Upper lobe of left lung (tissue), 6 donors: Measurements from ENCODE around the gene AMIGO2. TPM values are rescaled to one million over a fixed set of nuclear protein-coding genes. Genes with fewer than 3 reads are reported as not detected.

Experiments
- ATAC-seq, 2 donors: fragments of 200-7000 bp; cut with Tn5 transposase; one replicate each; pipeline ENCODE4 v1.9.1; 2022; ENCODE audit warnings: mild to moderate bottlenecking in 2 of 2, moderate library complexity in 2 of 2; ENCODE audit not compliant: low FRiP score in 2 of 2
- DNase-seq, 2 donors: peaks; one replicate each; pipeline ENCODE4 v3.0.0-alpha.2; 2019 to 2020
- H3K27ac ChIP-seq, 4 donors: fragments of 200-600 bp; sonication (generic); one replicate each; pipeline ENCODE4 v1.5.1; 2016 to 2019
- H3K27me3 ChIP-seq, 4 donors: fragments of 200-600 bp; sonication (generic); one replicate each; pipeline ENCODE4 v1.5.1; 2017 to 2019
- H3K36me3 ChIP-seq, 4 donors: fragments of 200-600 bp; sonication (generic); one replicate each; pipeline ENCODE4 v1.5.1; 2016 to 2019
- H3K4me1 ChIP-seq, 4 donors: fragments of 200-600 bp; sonication (generic); one replicate each; pipeline ENCODE4 v1.5.1; 2018 to 2019
- H3K4me3 ChIP-seq, 4 donors: fragments of 200-600 bp; sonication (generic); one replicate each; pipeline ENCODE4 v1.5.1; 2017 to 2019; ENCODE audit warnings: mild to moderate bottlenecking in 2 of 4, moderate library complexity in 1 of 4
- H3K9me3 ChIP-seq, 4 donors: fragments of 200-600 bp; sonication (generic); one replicate each; pipeline ENCODE4 v1.5.1; 2018 to 2019
- EP300 ChIP-seq, 4 donors: sonication (generic); formaldehyde crosslinking; IDR thresholded peaks; one replicate each; pipeline ENCODE4 v1.5.1; 2017; ENCODE audit warnings: antibody characterized with exemption in 4 of 4, control low read depth in 2 of 4
- POLR2A ChIP-seq, 4 donors: fragments of 450-650 bp; IDR thresholded peaks; one replicate each; pipeline ENCODE4 v1.5.1; 2016 to 2017; ENCODE audit warnings: antibody characterized with exemption in 4 of 4, mild to moderate bottlenecking in 2 of 4
- POLR2AphosphoS5 ChIP-seq, 2 donors: sonication (generic); formaldehyde crosslinking; IDR thresholded peaks; one replicate each; pipeline ENCODE4 v1.5.1; 2017; ENCODE audit warnings: antibody characterized with exemption in 2 of 2
- WGBS, 2 donors: methylation state at CpG; one replicate each; pipeline ENCODE4 v1.1.5; 2017 to 2018; 5-methylcytosine and 5-hydroxymethylcytosine counted together
- total RNA-seq, 6 donors: library from RNA; depleted of rRNA in 4 of 6; stranded (reverse); fragments of >200 nt in 4 of 6; gene quantifications; one replicate each; pipeline versions ENCODE4 v1.1.0 to v1.2.1, GENCODE V29; 2016 to 2021
- TF ChIP-seq, protein P1 (sequence below), 6 experiments: fragments of 450-650 bp in 4 of 6; fragments of 200-600 bp in 2 of 6; sonication (generic) in 2 of 6; IDR thresholded peaks; one replicate each; pipeline ENCODE4 v1.5.1; 2016 to 2019; ENCODE audit warnings: antibody characterized with exemption in 6 of 6
- donor health status: DM: no; HTN: no; CAD: no; lungs with moderate emphysema.
- donor health status: DM: no; HTN: yes; CAD: no; lungs with severe emphysema.

The AMIGO2 gene
- total RNA-seq, 6 donors from 2014 or later, result 16.8 to 27.0 (median 22.2) TPM

DNA sequence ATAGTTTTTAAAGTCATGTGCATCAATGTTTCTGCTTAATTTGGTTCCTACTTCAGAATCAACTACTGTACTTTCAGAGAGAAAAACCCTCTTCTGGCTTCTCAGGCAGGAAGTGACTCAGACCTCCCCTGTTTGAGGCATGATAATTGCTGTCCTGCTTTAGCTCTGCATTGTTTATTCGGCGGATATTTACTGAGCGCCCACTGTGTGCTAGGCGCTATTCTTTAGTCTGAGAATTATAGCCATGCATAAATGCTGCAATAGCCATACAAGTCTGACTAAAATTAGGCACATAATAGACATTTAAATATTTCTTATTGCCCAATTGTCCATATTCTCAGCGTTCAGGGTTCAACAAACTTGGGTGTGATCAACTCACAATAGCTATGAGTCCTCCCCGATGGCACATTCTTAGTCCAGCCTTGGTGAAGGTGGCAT, 6.1 kb upstream of the AMIGO2 start:
- 33 to 55% methylated on average over 6 of the region's 6 CpGs for WGBS, 2 donors
- H3K4me1 ChIP-seq, result peaks cover 20 to 61% (median 41%) of the 10 kb centered on the region in 4 donors

DNA sequence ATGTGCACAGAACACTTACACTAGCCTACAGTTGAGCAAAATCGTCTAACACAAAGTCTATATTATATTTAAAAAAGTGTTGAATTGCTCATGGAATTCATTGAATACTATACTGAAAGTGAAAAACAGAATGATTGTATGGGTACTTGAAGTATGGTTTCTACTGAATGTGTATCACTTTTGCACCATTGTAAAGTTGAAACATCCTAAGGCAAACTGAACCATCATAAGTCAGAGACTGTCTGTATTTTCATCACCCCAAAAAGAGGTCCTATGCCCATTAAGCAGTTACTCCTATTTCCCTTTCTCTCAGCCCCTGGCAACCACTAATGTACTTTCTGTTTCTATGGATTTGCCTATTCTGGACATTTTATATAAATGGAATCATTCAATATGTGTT, 4.4 kb upstream of the AMIGO2 start:
- H3K27ac ChIP-seq, result peak overlapping the region in 1 of 4 donors; percentile 44
- TF ChIP-seq POLR2A (IDR thresholded peaks at IDR 0.05) (no peak), POLR2AphosphoS5 (IDR thresholded peaks at IDR 0.05) (no peak), EP300 (IDR thresholded peaks at IDR 0.05) (no peak)
- TF ChIP-seq, protein P1, sequence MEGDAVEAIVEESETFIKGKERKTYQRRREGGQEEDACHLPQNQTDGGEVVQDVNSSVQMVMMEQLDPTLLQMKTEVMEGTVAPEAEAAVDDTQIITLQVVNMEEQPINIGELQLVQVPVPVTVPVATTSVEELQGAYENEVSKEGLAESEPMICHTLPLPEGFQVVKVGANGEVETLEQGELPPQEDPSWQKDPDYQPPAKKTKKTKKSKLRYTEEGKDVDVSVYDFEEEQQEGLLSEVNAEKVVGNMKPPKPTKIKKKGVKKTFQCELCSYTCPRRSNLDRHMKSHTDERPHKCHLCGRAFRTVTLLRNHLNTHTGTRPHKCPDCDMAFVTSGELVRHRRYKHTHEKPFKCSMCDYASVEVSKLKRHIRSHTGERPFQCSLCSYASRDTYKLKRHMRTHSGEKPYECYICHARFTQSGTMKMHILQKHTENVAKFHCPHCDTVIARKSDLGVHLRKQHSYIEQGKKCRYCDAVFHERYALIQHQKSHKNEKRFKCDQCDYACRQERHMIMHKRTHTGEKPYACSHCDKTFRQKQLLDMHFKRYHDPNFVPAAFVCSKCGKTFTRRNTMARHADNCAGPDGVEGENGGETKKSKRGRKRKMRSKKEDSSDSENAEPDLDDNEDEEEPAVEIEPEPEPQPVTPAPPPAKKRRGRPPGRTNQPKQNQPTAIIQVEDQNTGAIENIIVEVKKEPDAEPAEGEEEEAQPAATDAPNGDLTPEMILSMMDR (IDR thresholded peaks at IDR 0.05), result no peak
- no peak overlapping the region for H3K4me3 ChIP-seq
- DNase-seq, result no peak
- H3K27me3 ChIP-seq, result no peaks in the 10 kb centered on the region
- 86 to 90% methylated on average over 1 of the region's 1 CpG for WGBS, 2 donors
- ATAC-seq, result no peak
- H3K9me3 ChIP-seq, result no peaks in the 10 kb centered on the region
- H3K36me3 ChIP-seq, result no peaks in the 10 kb centered on the region
- peaks cover 21 to 61% (median 42%) of the 10 kb centered on the region in 4 donors for H3K4me1 ChIP-seq

More for the DNA sequence above, 6.1 kb upstream of the AMIGO2 start:
- TF ChIP-seq, protein P1 (IDR thresholded peaks at IDR 0.05), result no peak
- peak in 1 of 2 donors; percentile 54 for TF ChIP-seq POLR2AphosphoS5 (IDR thresholded peaks at IDR 0.05)
- no peak for TF ChIP-seq EP300 (IDR thresholded peaks at IDR 0.05)
- peak in 1 of 4 donors; percentile 24 for TF ChIP-seq POLR2A (IDR thresholded peaks at IDR 0.05)
- DNase-seq, result peak in 1 of 2 donors; percentile 35
- peak in 1 of 2 donors; percentile 50 for ATAC-seq
- peak overlapping the region in 2 of 4 donors; percentile 4 to 63 for H3K27ac ChIP-seq
- no peaks in the 10 kb centered on the region for H3K36me3 ChIP-seq
- no peaks in the 10 kb centered on the region for H3K9me3 ChIP-seq
- no peaks in the 10 kb centered on the region for H3K27me3 ChIP-seq
- H3K4me3 ChIP-seq, result no peak overlapping the region

DNA sequence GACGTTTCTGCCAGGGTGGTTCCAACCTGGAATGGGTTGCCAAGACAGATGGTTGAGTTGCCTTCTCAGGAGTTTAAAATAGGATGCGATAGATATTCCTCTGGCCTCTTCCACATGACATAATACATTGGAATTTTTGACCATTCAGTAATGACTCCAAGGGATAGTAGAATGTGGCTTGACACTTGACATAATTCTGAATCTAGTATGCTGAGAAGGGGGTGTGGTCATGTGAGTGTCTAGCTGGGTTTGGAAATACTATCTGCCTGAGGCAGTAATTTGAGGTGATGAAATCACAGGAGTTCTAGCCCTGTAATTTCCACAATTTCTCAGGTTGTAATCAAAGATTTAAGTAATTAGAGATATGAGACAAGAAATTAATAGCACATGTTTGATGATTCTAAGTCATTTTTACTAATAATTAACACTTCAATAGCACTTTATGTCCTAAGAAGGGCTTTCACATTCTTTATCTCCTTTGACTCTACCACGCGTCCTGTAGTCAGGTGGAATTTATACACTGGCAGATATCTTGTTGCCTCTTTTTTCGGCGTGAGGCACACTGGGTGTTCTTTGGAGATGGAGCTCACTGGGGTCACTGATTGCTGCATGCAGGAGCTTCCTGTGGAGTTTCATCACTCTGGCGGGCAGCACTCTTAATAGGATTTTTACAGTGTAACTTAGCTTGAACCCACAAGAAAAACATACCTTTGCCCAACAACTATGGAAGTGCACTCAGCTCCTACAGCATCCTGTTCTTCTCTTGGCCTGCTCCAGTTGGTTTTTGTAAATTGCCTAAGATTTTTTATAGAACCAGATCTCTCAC, 3.2 kb upstream of the AMIGO2 start:
- peak overlapping the region in 2 of 4 donors; percentile 95 to 96 for H3K27ac ChIP-seq
- ATAC-seq, result peak in 1 of 2 donors; percentile 50

DNA sequence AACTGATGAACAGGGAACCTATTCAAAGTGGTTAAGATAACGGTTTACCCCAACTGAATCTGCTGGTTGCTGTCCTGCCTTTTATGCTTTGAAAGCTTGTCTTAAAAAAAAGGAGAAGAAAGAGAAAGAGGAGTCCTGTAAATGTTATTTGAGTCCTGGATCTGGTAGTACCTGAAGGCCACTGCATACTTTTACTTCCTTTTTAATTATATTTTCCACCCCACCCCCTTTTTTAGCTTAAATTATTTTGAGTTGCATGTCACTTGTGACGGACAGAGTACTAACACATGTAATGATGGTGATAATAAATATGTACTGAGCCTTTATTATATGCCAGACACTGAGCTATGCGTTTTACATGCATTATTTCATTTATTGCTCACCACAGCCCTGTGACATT, 2.5 kb upstream of the AMIGO2 start:
- H3K4me3 ChIP-seq, result no peak overlapping the region
- peaks cover 27 to 63% (median 49%) of the 10 kb centered on the region in 4 donors for H3K4me1 ChIP-seq
- DNase-seq, result no peak
- whole genome bisulfite sequencing, 2 donors, result 85 to 86% methylated on average over 3 of the region's 3 CpGs
- H3K36me3 ChIP-seq, result no peaks in the 10 kb centered on the region
- H3K9me3 ChIP-seq, result no peaks in the 10 kb centered on the region
- H3K27ac ChIP-seq, result peak overlapping the region in 3 of 4 donors; percentile 17 to 96 (median 95)
- no peak for ATAC-seq
- TF ChIP-seq POLR2A (IDR thresholded peaks at IDR 0.05), result no peak
- TF ChIP-seq, protein P1 (IDR thresholded peaks at IDR 0.05), result no peak
- TF ChIP-seq EP300 (IDR thresholded peaks at IDR 0.05), result no peak
- no peak for TF ChIP-seq POLR2AphosphoS5 (IDR thresholded peaks at IDR 0.05)
- no peaks in the 10 kb centered on the region for H3K27me3 ChIP-seq

More for the DNA sequence above, 3.2 kb upstream of the AMIGO2 start:
- H3K27me3 ChIP-seq, result no peaks in the 10 kb centered on the region
- DNase-seq, result peak in 1 of 2 donors; percentile 43
- peaks cover 27 to 60% (median 47%) of the 10 kb centered on the region in 4 donors for H3K4me1 ChIP-seq
- TF ChIP-seq, protein P1 (IDR thresholded peaks at IDR 0.05), result no peak
- no peak for TF ChIP-seq POLR2AphosphoS5 (IDR thresholded peaks at IDR 0.05)
- TF ChIP-seq EP300 (IDR thresholded peaks at IDR 0.05), result peak in 1 of 4 donors; percentile 44
- no peaks in the 10 kb centered on the region for H3K9me3 ChIP-seq
- no peaks in the 10 kb centered on the region for H3K36me3 ChIP-seq
- no peak overlapping the region for H3K4me3 ChIP-seq
- 59 to 66% methylated on average over 7 of the region's 7 CpGs for WGBS, 2 donors
